ENCODE measurements around the gene COG3.

COG3 gene

DNA sequence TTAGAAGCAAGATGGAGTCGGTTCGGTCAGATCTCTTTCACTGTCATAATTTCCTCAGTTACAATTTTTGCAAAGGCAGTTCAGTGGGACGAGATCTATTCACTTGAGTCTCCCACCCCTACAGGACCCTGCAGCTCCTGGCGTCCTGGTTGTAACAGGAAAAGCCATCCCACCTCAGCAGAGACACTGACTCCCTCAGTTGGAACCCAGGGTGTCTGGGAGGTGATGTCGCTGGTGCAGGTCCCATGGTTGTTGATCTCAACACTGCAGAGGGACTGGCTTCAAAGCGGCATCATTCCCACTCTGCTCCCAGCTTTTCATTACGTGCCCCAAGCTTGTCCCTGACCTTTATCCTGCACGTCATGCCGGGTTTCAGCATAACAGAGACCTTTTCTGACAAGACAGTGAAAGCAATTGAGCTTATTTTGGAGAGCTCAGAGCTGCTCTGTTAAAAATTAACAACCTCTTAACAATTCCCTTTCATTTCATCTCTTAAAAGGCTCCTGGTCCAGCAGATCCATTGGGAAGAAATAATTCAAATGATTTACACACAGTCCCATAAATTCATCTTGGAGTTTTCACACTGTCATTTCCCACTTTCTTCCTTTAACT is 17.6 kb upstream of the COG3 start:
- no peak for DNase-seq (ENCODE audit: low read depth in 3 of 3, low spot score in 1 of 3)

DNA sequence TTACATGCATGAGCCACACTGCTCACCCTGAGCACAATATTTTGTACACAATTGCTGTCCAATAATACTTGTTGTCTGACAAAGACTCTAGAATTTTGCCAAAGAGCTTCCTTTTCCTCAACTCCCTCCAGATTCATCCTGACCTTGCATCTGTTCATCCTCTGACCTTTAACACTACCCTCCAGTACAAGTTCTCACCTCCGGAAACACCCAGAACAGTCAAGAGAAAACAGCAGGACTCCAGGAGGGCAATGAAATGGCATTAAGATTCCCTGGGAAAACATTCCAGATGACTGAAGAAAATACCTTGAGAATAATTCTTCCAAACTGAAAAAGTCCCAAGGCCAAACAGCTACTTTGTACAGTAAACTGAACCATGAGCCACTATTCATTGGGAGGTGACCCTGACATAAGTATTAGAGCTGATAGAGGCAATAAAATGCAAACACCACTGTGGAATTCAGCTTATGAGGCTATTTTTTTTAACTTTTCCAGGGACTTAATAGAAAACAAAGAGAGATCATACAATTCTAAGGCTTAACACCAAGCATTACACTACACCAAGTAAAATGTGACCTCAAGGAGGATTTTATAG is 15.7 kb upstream of the COG3 start:
- no peak for DNase-seq (ENCODE audit: low read depth in 3 of 3, low spot score in 1 of 3)

- DNase-seq (ENCODE audit: low read depth in 3 of 3, low spot score in 1 of 3) = no peak
Measured at GRCh38 chr13:45451282-45451681, 13.5 kb upstream of the COG3 start.

GRCh38 chr13:45454204-45454603 is 10.5 kb upstream of the COG3 start:
- no peak for DNase-seq (ENCODE audit: low read depth in 3 of 3, low spot score in 1 of 3)

GRCh38 chr13:45456196-45456972 is 8.4 kb upstream of the COG3 start:
- no peak for DNase-seq (ENCODE audit: low read depth in 3 of 3, low spot score in 1 of 3)

GRCh38 chr13:45464141-45464686 is 525 bp upstream of the COG3 start:
- DNase-seq (ENCODE audit: low read depth in 3 of 3, low spot score in 1 of 3) = no peak

- no peak for DNase-seq (ENCODE audit: low read depth in 3 of 3, low spot score in 1 of 3)
Measured at GRCh38 chr13:45466359-45466758, 1.6 kb downstream of the COG3 start.

GRCh38 chr13:45468635-45469034 is 3.9 kb downstream of the COG3 start:
- no peak for DNase-seq (ENCODE audit: low read depth in 3 of 3, low spot score in 1 of 3)

GRCh38 chr13:45472171-45472705 is 7.5 kb downstream of the COG3 start:
- DNase-seq (ENCODE audit: low read depth in 3 of 3, low spot score in 1 of 3) = no peak

DNA sequence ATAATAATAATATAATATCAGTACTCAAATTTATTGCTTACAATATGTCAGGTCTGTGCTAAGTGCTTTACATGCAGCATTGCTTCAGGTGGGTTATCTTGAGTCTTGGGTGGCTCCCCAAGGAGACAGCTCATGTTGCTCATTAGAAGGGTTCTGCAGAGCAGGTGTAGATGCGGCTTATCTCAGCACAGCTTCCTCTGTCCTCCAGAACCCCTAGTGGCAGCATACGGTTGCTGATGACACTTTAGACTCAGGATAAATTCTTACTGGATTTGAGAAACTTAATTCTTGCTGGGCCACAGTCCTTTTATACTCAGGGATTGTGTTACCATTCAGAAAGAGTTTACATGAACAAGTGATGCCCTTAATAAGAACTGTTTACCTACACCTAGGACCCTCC is 8.9 kb downstream of the COG3 start:
- no peak for DNase-seq (ENCODE audit: low read depth in 3 of 3, low spot score in 1 of 3)

GRCh38 chr13:45474584-45475454 is 10.1 kb downstream of the COG3 start:
- DNase-seq (ENCODE audit: low read depth in 3 of 3, low spot score in 1 of 3) = no peak

DNA sequence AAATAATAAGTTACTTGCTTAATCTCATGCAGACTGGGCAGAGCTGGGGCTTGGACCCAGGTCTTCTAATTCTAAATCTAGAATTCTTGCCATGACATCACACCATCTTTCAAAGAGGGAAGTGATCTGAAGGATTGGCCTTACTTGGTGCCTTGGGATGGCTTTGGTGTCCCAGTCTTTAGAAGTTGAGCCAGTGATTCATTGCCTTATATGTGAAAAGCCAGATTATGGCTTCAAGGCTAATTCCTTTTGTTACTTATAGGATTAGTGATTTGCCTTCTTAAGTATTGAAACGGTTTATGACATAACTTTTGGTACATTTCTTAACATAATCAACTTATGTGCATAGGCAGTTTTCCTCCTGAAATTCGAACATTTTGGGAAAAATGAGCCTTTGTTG is 14.9 kb downstream of the COG3 start:
- no peak for DNase-seq (ENCODE audit: low read depth in 3 of 3, low spot score in 1 of 3)

GRCh38 chr13:45481688-45482087 is 16.9 kb downstream of the COG3 start:
- no peak for DNase-seq (ENCODE audit: low read depth in 3 of 3, low spot score in 1 of 3)

GRCh38 chr13:45482571-45483173 is 17.9 kb downstream of the COG3 start:
- DNase-seq (ENCODE audit: low read depth in 3 of 3, low spot score in 1 of 3) = no peak

DNA sequence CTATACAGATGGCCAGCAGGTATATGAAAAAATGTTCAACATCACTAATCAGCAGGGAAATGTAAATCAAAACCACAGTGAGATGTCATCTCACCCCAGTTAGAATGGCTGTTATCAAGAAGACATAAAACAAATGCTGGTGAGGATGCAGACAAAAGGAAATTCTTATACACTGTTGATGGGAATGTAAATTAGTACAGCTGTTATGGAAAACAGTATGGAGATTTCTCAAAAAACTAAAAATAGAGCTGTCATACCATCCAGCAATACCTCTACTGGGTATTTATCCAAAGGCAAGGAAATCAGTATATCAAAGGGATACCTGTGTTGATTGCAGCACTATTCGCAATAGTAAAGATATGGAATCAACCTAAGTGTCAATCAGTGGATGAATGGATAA is 22.9 kb downstream of the COG3 start:
- no peak for DNase-seq (ENCODE audit: low read depth in 3 of 3, low spot score in 1 of 3)

DNA sequence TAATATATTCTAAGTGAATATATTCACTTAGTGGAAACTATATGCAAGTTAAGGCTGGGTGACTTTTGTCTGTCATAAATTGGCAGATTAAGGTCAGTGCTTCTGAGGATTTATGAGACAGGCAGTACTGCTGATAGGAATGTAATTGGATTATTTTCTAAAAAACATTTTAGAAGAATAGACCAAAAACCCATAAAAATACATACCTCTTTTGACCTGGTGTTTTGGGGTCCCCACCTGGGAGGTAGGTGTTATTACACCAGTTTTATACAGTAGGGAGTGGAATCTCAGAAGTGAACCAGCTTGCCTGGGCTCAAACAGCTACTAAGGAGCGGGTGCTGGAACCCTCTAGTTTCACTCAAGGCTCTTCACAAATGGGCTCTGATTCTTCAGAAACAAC is 25.3 kb downstream of the COG3 start:
- no peak for DNase-seq (ENCODE audit: low read depth in 3 of 3, low spot score in 1 of 3)

DNA sequence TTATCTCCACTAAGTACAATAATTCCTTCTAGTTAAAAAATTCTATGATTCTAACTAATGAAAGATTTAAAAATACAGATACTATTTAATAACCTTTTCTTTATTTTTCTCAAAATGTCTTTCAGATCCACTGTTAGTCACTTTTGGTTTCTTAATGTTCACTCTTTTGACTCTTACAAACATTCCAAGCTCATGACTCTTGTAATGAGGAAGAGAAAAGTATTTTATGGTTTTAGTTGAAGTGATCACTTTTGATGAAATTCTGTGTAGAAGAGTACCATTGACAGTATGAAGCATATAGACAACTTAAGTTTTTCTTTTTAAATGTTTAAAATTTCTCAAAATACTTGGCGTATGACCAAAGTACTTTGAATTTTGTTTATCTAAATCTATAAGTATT is 27.8 kb downstream of the COG3 start:
- DNase-seq (ENCODE audit: low read depth in 3 of 3, low spot score in 1 of 3) = no peak

- DNase-seq (ENCODE audit: low read depth in 3 of 3, low spot score in 1 of 3) = no peak
Measured at GRCh38 chr13:45496942-45497341, 32.2 kb downstream of the COG3 start.

DNA sequence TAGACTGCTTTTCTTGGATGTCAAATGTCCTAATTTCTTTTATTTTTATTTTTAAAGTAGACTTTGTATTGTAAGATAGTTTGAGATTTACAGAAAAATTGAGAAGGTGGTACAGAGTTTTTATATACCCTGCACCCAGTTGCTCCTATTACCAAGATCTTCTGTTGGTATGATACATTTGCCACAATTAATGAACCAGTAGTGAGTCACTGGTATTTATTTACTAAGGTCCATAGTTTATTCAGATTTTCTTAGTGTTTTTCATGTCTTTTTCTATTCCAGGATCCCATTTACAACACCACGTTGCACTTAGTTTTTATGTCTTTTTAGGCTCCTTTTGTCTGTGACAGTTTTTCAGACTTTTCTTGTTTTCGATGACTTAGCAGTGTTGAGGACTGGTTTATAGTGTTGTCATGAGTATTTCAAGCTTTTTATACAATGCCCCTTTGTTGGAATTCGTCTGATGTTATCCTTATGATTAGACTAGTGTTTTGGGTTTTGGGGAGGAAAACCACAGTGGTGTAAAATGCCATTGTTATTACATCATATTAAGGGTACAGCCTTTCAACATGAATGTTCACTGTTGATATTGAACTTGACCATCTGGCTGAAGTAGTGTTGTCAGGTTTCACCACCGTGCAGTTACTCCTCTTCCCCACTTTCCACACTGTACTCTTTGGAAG is 35.9 kb downstream of the COG3 start:
- no peak for DNase-seq (ENCODE audit: low read depth in 3 of 3, low spot score in 1 of 3)

- DNase-seq (ENCODE audit: low read depth in 3 of 3, low spot score in 1 of 3) = no peak
Measured at GRCh38 chr13:45501175-45501526, 36.4 kb downstream of the COG3 start.

Measured in stimulated activated CD4-positive, alpha-beta T cell treated with anti-CD3 and anti-CD28 coated beads, TNF-alpha, amount 100 ng/mL, for 1 hour (primary cell).